ENCODE results near the gene CNTD1. TPM values are rescaled to one million over a fixed set of nuclear protein-coding genes. Genes with fewer than 3 reads are reported as not detected.

Gene CNTD1
- total and polyA plus RNA-seq, 7 donors = 0.24 to 1.3 (median 0.76) TPM; not detected in 1

- no peak for TF ChIP-seq CTCF (IDR thresholded peaks at IDR 0.05)
- peaks cover 0 to 9% (median 0%) of the 10 kb centered on the region in 3 donors for H3K27me3 ChIP-seq (ENCODE audit: insufficient read depth in 3 of 3, low read length in 2 of 3)
- ATAC-seq (peak; percentile 28 to 90 (median 82)), DNase-seq (peak; percentile 83 to 91)
- 56 to 66% (median 62%) methylated on average over 3 of the region's 3 CpGs for WGBS, 3 donors
- intact Hi-C loops (cut with DNase I) = no loop called here
- no peaks in the 10 kb centered on the region for H3K36me3 ChIP-seq (ENCODE audit: insufficient read depth in 1 of 2, low read depth in 1 of 2)
- H3K4me3 ChIP-seq = no peak overlapping the region
- H3K4me1 ChIP-seq = peaks cover 5% of the 10 kb centered on the region
- H3K27ac ChIP-seq = no peak overlapping the region
- no peaks in the 10 kb centered on the region for H3K9me3 ChIP-seq
Observed at GRCh38 chr17:42754782-42755181, 43.9 kb upstream of the CNTD1 start.

GRCh38 chr17:42759982-42760651 is 38.5 kb upstream of the CNTD1 start:
- H3K4me1 ChIP-seq = peaks cover 4% of the 10 kb centered on the region
- TF ChIP-seq CTCF (IDR thresholded peaks at IDR 0.05) = no peak
- intact Hi-C loops (cut with DNase I) = loop anchor here (5.0 kb wide), 3 partner anchors 38 to 183 kb away; partner anchors contain the start of gene PSMC3IP (in 1 of the 2)
- peaks cover 0 to 34% (median 14%) of the 10 kb centered on the region in 3 donors for H3K27me3 ChIP-seq (ENCODE audit: insufficient read depth in 3 of 3, low read length in 2 of 3)
- DNase-seq = no peak
- no peaks in the 10 kb centered on the region for H3K36me3 ChIP-seq (ENCODE audit: insufficient read depth in 1 of 2, low read depth in 1 of 2)
- WGBS, 3 donors = 34 to 37% (median 36%) methylated on average over 11 of the region's 11 CpGs
- H3K9me3 ChIP-seq = no peaks in the 10 kb centered on the region
- peak overlapping the region; percentile 68 for H3K4me3 ChIP-seq
- peak overlapping the region; percentile 63 for H3K27ac ChIP-seq
- no peak for ATAC-seq

GRCh38 chr17:42760652-42761581 is 37.7 kb upstream of the CNTD1 start, which contains the start of gene RAMP2:
RAMP2 (plus strand) TSS chr17:42761227; CDS start chr17:42761262, 35 bp downstream.
- DNase-seq (peak; percentile 52 to 67), ATAC-seq (peak; percentile 25 to 50 (median 40))
- peaks cover 4% of the 10 kb centered on the region for H3K4me1 ChIP-seq
- peak within 1 kb of the TSS; percentile 63 for H3K27ac ChIP-seq
- 3 to 4% (median 4%) methylated on average over 45 to 89 of the region's 92 CpGs for WGBS, 3 donors
- peaks cover 0 to 38% (median 14%) of the 10 kb centered on the region in 3 donors for H3K27me3 ChIP-seq (ENCODE audit: insufficient read depth in 3 of 3, low read length in 2 of 3)
- intact Hi-C loops (cut with DNase I) = loop anchor here (5.0 kb wide), 3 partner anchors 39 to 184 kb away; partner anchors contain the start of gene PSMC3IP (in 1 of the 2)
- no peaks in the 10 kb centered on the region for H3K36me3 ChIP-seq (ENCODE audit: insufficient read depth in 1 of 2, low read depth in 1 of 2)
- H3K9me3 ChIP-seq = no peaks in the 10 kb centered on the region
- peak within 1 kb of the TSS; percentile 68 for H3K4me3 ChIP-seq
- no peak for TF ChIP-seq CTCF (IDR thresholded peaks at IDR 0.05)

GRCh38 chr17:42761638-42762037 is 37.0 kb upstream of the CNTD1 start:
- intact Hi-C loops (cut with DNase I) = loop anchor here (5.0 kb wide), 3 partner anchors 39 to 184 kb away; partner anchors contain the start of gene PSMC3IP (in 1 of the 2)
- no peak for DNase-seq
- WGBS, 3 donors = 30 to 36% (median 35%) methylated on average over 10 to 12 of the region's 12 CpGs

More at GRCh38 chr17:42761638-42762037, 37.0 kb upstream of the CNTD1 start:
- peak overlapping the region; percentile 63 for H3K27ac ChIP-seq
- peaks cover 4% of the 10 kb centered on the region for H3K4me1 ChIP-seq
- TF ChIP-seq CTCF (IDR thresholded peaks at IDR 0.05) = no peak
- peak overlapping the region; percentile 68 for H3K4me3 ChIP-seq
- ATAC-seq = no peak
- no peaks in the 10 kb centered on the region for H3K9me3 ChIP-seq
- H3K27me3 ChIP-seq (ENCODE audit: insufficient read depth in 3 of 3, low read length in 2 of 3) = peaks cover 0 to 38% (median 14%) of the 10 kb centered on the region in 3 donors
- no peaks in the 10 kb centered on the region for H3K36me3 ChIP-seq (ENCODE audit: insufficient read depth in 1 of 2, low read depth in 1 of 2)

Measured in psoas muscle (tissue), 8 donors.